CD4-positive, alpha-beta T cell treated with Interleukin-4 for 1 hour (primary cell): ENCODE data around the gene FRRS1L.

Experiments used
- DNase-seq, 2 donors: peaks; one replicate each; pipeline ENCODE4 v3.0.0-alpha.2; 2020 to 2022

FRRS1L gene

DNA sequence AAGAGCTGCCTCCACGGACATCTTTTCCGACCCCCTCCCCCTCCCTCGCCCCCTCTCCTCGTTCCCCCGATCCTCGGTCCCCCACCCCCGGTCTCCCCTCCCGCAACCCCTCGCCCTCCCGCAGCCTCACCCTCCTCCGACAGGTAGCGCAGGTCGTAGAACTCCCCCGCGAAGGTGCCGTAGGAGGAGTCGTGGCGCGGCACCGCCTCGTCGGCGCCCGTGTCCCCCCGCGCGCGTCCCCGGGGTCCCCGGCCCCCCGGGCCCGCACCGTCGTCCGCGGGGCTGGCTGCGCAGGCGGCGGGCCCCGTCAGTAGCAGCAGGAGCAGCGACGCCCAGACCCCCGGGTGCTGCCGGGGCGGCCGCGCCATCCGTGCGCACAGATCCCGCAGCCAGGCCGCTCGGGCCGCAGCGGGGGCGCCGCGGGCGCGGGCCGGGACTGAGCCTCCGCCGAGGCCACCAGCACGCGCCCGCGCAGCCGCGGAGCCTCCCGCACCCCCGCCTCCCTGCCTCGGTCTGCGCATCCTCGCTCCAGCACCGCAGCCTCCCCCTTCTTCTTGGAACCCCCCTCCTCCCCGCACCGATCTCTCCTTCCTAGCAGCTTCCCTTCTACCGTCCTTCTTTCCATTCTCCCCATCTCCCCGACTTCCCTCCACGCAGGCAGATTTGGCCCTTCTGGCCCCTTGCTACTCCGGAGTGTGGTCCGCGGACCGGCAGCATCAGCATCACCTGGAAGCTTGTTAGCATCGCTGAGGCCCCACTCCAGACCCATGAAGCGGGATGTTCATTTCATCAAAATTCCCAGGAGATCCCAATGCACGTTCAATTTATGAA, at the start of gene FRRS1L:
Gene FRRS1L, minus strand, starts transcription at position 479 of the 831 bp plus-strand sequence. Its CDS starts 111 bp downstream, at position 368.
- no peak for DNase-seq

DNA sequence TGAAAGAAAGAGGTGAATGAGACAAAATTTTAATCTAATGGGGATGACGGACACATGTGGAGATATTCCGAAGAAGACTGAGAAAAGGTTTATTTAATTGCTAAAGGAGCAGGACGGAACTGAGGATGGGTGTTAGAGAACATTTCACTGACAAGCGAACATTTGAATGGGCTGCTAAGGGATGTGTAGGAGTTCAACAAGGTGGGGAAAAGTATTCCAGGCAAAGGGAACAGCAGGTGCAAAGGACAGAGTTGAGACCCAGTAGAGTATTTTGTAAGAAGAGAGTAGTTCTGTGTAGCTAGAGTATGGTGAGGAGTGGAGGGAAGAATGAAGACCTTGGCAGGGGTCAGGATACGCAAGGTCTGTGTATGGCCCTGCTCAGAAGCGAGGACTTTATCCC, 47.4 kb upstream of the FRRS1L start:
- no peak for DNase-seq

DNA sequence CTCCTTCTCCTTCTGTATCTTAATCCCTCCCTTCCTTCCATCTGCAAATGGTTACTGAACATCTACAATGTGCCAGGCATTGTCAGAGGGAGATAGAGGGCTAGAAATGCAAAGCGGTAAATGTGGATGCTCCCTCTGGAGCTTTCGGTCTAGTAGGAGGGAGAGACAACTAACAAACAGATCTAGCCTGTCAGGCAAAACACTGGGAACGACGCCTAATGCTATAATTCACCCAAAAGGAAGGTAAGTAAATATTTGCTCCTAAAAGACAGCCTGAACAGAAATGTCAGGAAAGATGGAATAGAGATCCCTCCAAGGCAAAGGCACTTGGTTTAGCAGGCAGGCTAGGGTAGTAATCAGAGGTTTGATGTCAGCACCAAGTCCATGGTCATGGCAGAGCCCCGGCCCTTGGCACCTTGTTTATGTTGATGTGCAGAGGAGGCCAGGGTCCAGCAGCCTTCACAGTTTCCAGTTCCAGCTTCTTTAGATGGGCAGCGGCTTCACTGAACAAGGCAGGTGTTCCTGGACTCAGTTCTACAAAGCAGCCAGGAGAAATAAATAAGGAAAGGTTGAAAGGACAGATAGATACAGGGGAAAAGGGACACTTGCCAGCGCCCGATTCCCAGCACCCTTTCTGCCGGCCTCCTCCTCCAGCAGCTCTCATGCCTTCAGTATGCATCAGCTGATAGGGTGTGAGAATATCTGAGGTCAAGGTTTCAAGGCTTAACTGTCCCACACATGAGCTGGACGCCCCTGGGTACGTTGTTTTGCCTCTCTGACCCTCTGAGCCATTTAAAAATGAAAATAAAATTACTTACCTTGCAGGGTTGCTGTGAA, 46.5 kb upstream of the FRRS1L start:
- no peak for DNase-seq

DNA sequence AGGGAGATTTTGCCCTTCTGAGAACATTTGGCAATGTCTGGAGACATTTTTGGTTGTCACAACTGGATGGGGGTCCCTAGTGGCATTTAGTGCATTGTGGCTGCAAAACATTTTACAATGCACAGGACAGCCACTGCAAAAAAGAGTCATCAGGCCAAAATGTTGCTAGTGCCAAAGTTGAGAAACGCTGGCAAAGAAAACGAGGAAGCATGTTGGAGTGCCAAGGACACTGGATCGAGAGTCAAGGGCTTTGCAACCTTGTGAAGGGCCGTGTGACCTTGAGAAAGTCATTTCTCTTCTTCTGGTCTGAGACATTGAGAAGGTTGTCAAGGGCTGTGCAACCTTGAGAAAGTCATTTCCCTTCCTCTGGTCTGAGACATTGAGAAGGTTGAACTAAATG, 45.7 kb upstream of the FRRS1L start:
- DNase-seq = no peak

DNA sequence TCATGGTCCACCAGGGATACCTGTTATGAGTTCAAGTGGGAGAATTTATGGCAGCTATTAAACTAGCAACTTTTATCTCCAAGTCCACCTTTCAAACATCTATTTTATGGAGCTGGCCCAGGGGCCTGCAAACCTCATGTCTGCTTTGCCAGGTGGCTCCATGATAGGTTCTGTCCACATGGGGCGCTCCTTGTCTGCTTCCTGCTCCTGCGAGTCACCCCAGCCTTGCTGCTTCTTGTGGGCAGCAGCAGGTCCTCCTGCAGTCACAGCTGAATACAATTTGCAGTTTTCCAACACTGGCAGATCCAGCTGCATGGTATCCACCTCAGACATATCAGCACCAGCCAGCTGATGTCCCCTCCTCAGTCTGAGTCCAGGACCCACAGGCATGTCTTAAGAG, 39.6 kb upstream of the FRRS1L start:
- no peak for DNase-seq

DNA sequence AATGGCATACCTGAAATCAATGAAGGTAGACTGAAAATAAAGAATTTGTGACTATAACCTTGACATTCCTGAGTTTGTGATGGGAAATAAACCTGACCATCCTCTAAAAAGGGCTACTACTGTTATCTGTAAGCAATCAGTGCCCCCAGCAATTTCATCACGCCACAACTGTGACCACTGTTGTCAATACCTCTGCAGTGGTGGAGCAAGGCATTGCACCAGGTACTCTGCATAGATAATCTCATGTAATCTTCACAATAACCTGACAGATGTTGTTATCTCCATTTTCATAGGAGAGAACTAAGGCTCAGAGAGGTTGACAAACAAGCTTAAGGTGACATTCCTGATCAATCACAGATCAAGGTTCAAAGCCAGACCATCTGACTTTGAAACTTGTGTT, 38.5 kb upstream of the FRRS1L start:
- DNase-seq = no peak

GRCh38 chr9:109203761-109204360, 36.8 kb upstream of the FRRS1L start:
- DNase-seq = no peak

DNA sequence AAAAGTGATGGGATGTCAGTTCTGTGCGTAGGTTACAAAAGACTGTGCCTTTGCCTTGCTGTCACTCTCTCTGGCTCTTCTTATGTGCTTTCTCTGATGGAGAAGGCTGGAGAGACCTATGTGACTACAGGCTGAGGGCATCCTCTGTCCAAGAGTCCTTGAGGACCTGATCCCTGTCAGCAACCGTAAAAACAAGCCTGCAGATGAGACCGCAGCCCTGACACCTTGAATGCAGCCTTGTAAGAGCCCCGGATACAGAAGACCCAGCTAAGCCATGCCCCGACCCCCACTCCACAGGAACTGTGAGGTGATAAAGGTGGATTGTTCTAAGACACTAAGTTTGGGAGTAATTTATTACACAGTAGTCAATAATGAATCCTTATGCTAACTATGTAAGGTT, 32.6 kb upstream of the FRRS1L start:
- no peak for DNase-seq

GRCh38 chr9:109198736-109199382, 31.8 kb upstream of the FRRS1L start:
- peak in 1 of 2 donors; percentile 14 for DNase-seq

DNA sequence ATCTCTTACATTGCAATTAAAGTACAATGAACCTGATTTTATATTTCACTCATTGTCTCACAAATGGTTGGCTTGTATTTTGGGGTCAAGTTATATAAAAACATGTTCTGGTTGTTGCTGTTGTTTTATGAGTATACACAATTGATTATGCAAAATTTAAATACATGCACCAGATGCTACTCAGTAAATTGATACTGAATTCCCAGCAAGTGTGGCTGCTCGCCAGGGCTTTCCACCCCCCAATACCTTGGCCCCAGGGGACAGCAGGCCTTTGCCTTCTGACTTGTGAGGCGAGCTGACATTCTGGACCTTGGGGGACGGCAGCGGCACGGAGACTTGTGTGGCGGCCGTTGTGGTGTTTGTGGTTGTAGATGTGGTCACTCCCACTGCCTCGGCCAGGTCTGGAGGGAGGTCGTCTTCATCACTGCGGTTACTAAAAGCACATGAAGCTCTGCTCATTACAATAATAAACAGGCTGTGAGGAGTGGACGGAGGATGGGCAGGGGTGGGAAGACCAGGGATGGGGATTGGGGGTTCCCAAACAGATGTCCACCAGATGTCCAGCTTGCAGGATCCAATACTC, 27.0 kb upstream of the FRRS1L start:
- no peak for DNase-seq

GRCh38 chr9:109192732-109193361, 25.8 kb upstream of the FRRS1L start:
- DNase-seq = no peak

DNA sequence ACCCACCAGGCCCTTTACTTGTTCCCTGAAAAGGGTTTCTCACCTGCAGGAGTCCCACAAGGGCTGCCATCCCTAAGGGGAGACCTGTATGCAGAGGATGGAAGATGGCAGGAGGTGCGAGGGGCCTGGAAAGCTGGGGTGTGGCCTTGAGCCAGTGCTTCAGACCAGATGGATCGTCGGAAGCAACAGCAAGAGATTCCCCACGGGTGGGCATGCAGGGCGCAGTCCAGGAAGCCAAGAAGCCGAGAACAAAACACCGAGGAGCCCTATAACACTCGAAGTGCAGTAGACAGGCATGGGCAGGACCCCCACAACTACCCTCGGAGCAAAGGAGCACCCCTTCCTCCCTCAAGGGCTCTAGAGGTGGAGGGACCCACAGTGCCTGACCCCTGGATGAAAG, 24.7 kb upstream of the FRRS1L start:
- DNase-seq = no peak

- no peak for DNase-seq
Observed at GRCh38 chr9:109190151-109190550, 23.1 kb upstream of the FRRS1L start.

GRCh38 chr9:109186857-109187520, 19.9 kb upstream of the FRRS1L start:
- no peak for DNase-seq

- no peak for DNase-seq
Observed at GRCh38 chr9:109182940-109183798, 16.1 kb upstream of the FRRS1L start.

DNA sequence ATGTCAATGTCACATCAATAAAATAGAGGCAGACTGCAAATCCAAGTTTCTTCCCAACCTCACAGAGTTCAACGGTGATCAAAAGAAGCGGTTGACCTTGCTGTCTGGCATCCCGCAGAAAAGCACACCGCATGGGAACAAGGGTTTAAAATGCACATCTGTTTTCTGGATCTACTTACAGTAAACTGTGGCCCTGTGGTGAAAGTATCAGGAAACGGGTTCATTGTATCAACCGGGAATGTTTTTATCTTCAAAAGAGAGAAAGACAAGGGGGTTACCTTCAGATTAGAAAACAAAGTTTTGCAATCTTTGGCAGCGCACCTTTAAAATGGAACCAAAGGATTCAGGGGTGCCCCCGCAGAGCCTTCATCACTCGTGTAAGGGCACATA, 15.5 kb upstream of the FRRS1L start:
- no peak for DNase-seq

GRCh38 chr9:109181284-109181683, 14.2 kb upstream of the FRRS1L start:
- peak in 1 of 2 donors; percentile 21 for DNase-seq

DNA sequence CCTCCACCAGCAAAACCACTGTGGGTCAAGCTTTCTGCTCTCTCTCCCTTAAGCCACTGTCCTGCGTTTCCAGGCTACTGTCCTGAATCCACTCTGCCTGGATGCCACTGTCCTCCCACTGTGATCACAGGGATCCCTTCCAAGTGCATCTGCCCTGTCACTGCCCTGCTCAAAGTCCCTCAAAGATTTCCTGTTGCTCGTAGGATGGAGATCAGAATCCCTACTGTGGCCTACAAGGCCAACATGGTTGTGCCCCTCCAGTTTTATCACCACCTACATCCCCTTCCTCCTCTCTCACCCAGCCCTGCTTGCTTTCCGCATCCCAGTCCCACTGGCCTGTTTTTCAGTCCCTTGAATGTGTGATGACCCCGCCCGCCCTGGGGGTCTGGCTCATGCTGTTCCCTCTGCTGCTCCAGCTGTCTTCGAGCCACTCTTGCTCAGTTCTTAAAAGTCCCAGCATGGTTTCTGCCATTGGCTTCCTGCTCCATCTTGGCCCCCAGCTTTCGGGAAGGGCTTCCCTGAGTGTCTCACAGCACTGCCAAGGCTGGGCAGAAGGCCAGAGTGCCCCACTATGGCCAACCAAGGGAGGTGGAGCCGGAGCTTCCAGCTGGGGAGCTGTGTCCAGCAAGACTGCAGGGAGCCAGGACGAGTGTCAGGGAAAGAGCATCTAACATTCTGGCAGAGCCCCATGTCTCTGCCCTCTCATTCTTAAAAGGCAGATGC, 12.9 kb upstream of the FRRS1L start:
- no peak for DNase-seq

DNA sequence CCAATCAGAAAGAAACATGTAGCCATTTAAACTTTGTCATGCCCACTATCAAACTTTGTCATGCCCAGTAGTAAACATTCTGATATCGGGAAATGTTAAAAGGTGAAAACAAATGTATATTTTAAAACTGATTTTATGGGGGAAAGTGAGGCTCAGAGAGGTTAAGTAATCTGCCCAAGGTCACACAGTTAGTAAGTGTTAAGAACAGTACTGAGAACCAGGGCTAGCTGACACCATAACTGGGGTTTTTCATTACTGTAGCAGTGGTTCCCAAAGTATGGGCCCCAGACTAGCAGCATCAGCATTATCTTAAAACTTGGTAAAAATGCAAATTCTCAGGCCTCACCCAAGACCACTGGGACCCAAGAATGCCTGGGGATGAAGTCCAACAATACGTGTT, 9.9 kb upstream of the FRRS1L start:
- no peak for DNase-seq

DNA sequence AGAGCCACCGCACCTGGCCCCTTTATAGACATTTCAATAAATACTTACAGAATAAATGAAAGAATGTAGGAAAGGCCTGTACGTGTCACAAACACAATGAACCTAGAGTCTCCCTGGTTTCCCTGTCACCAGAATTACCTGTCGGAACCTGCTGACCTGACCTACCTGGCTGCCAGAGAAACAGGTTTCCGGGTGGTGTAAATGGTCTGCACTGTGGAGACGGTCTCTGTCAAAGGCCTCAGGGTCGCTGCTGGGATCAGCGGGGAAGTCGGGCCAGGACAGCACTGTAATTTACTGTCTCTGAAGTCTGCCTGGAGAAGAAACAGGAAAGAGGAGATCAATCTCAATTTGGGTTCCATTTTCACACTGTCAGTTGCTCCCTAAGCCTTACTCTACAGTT, 9.3 kb upstream of the FRRS1L start:
- DNase-seq = no peak
